Measurements from ENCODE around the gene DIP2B.

The DIP2B gene

GRCh38 chr12:50566066-50566465 is 61.3 kb downstream of the DIP2B start:
- no peak for DNase-seq (ENCODE audit: low read depth)
- H3K4me3 ChIP-seq (ENCODE audit: low read depth, low read length) = no peak overlapping the region
- TF ChIP-seq CTCF (IDR thresholded peaks at IDR 0.05; ENCODE audit: low read depth, low read length, missing control alignments) = no peak

- DNase-seq (ENCODE audit: low read depth) = no peak
- H3K4me3 ChIP-seq (ENCODE audit: low read depth, low read length) = no peak overlapping the region
- TF ChIP-seq CTCF (IDR thresholded peaks at IDR 0.05; ENCODE audit: low read depth, low read length, missing control alignments) = no peak
Measured at GRCh38 chr12:50567926-50568325, 63.1 kb downstream of the DIP2B start.

GRCh38 chr12:50568338-50569091 is 63.7 kb downstream of the DIP2B start:
- TF ChIP-seq CTCF (IDR thresholded peaks at IDR 0.05; ENCODE audit: low read depth, low read length, missing control alignments) = no peak
- H3K4me3 ChIP-seq (ENCODE audit: low read depth, low read length) = no peak overlapping the region
- no peak for DNase-seq (ENCODE audit: low read depth)

- DNase-seq (ENCODE audit: low read depth) = no peak
- H3K4me3 ChIP-seq (ENCODE audit: low read depth, low read length) = no peak overlapping the region
- TF ChIP-seq CTCF (IDR thresholded peaks at IDR 0.05; ENCODE audit: low read depth, low read length, missing control alignments) = no peak
Measured at GRCh38 chr12:50569321-50569720, 64.5 kb downstream of the DIP2B start.

GRCh38 chr12:50569876-50570275 is 65.1 kb downstream of the DIP2B start:
- H3K4me3 ChIP-seq (ENCODE audit: low read depth, low read length) = no peak overlapping the region
- TF ChIP-seq CTCF (IDR thresholded peaks at IDR 0.05; ENCODE audit: low read depth, low read length, missing control alignments) = no peak
- no peak for DNase-seq (ENCODE audit: low read depth)

- no peak for DNase-seq (ENCODE audit: low read depth)
- no peak for TF ChIP-seq CTCF (IDR thresholded peaks at IDR 0.05; ENCODE audit: low read depth, low read length, missing control alignments)
- no peak overlapping the region for H3K4me3 ChIP-seq (ENCODE audit: low read depth, low read length)
Measured at GRCh38 chr12:50571786-50572185, 67.0 kb downstream of the DIP2B start.

- no peak overlapping the region for H3K4me3 ChIP-seq (ENCODE audit: low read depth, low read length)
- TF ChIP-seq CTCF (IDR thresholded peaks at IDR 0.05; ENCODE audit: low read depth, low read length, missing control alignments) = no peak
- DNase-seq (ENCODE audit: low read depth) = no peak
Measured at GRCh38 chr12:50572287-50572686, 67.5 kb downstream of the DIP2B start.

Measured in GM12864 (cell line).